ENCODE results near the gene SIRPB1.

The SIRPB1 gene

DNA sequence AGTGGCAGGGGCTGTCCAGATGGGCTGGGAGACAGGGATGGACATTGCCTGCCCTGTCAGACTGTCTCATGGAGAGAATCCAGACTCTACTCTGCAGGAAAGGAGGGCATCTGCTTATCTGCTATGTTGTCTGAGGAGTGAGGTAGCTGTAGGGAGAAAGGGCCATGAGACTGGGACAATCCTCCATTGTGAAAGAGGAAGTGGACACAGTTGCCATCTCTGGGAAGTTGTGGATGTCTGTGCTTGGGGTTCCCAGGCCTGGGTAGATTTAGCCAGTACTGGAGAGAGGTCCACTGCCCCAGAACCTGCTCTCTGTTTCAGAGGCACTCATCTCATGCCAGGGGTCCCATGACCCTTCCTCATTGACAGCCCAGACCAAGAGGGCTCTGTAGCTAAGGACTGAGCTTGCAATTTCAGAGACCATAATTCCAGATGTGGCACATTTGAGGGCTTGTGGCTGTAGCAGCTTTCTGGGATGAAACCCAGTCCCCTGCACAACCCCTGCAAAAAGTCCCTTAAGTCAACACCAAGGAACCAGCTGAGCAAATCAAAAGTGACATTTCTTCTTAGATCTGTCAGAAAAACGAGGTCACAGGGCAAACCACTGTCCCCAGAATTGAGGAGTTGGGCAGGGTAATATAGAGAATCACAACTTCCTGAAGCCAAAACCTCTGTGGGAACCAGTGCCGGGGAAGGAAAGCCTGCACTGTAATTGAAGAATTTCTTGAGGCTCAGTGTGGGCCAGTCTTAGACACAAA lies 41.9 kb upstream of the SIRPB1 start:
- DNase-seq (ENCODE audit: low read depth) = no peak
- H3K4me3 ChIP-seq (ENCODE audit: low read length) = no peak overlapping the region
- TF ChIP-seq, protein P1, sequence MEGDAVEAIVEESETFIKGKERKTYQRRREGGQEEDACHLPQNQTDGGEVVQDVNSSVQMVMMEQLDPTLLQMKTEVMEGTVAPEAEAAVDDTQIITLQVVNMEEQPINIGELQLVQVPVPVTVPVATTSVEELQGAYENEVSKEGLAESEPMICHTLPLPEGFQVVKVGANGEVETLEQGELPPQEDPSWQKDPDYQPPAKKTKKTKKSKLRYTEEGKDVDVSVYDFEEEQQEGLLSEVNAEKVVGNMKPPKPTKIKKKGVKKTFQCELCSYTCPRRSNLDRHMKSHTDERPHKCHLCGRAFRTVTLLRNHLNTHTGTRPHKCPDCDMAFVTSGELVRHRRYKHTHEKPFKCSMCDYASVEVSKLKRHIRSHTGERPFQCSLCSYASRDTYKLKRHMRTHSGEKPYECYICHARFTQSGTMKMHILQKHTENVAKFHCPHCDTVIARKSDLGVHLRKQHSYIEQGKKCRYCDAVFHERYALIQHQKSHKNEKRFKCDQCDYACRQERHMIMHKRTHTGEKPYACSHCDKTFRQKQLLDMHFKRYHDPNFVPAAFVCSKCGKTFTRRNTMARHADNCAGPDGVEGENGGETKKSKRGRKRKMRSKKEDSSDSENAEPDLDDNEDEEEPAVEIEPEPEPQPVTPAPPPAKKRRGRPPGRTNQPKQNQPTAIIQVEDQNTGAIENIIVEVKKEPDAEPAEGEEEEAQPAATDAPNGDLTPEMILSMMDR (IDR thresholded peaks at IDR 0.05; ENCODE audit: insufficient read depth, low read depth, low read length, missing control alignments) = no peak

DNA sequence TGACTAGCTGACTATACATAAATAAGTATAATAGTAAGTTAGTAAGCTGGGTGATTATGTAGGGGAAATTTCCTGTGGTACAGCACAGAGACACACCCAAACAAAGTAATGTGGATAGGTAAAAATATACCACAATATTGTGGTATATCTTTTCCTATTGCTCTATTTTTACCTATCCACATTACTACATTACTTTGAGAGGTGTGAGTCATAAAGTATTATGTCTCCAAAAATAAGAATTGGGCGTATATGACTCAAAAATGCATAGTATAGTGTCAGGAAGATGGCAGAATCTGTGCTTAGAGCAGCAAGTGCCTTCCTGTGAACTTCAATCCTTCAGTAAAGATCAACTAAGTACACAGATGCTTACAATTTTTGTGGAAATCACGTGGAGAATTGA lies 40.4 kb upstream of the SIRPB1 start:
- no peak for DNase-seq (ENCODE audit: low read depth)
- no peak overlapping the region for H3K4me3 ChIP-seq (ENCODE audit: low read length)
- TF ChIP-seq, protein P1 (IDR thresholded peaks at IDR 0.05; ENCODE audit: insufficient read depth, low read depth, low read length, missing control alignments) = no peak

DNA sequence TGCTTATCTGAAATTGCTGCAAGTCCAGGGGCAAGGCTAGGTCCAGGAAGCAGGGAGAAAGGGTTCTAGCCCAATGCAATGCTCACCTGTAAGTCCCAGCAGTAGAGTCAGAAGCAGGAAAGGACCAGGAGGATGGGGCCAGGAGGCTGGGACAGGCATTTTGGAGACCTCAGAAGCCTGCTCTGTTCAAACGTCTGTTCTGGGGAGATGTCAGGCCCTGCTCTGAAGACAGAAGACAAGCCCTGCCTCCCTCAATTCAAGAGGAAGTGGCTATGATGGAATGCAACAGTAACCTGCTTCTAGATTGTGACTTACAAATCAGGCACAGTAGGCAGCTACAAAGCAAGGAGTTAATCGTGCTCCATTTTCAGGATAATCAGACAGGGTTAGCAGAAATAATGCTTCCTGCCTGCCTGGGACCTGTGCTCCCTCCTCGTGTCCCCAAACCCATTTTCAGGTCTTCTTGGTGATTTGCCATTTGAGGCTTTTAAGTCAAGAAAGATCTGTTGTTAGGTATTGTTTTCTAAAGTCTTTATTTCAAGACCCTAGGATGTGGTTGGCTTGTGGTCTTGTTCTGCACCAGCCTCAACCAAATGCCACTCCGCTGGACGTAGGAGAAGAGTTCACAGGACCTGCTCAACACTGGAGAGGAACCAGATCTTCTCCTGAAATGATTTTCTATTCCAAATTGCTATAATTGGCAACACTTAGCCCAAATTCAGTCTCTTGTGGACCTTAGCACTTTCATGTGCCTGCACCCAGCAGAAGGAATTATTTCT lies 37.9 kb upstream of the SIRPB1 start, which contains the start of gene SIRPG:
TSS of gene SIRPG (minus strand) at position 224 of the 779 bp plus-strand sequence. CDS start at position 159, 65 bp downstream.
- H3K4me3 ChIP-seq (ENCODE audit: low read length) = no peak within 1 kb of the TSS
- no peak for DNase-seq (ENCODE audit: low read depth)
- TF ChIP-seq, protein P1 (IDR thresholded peaks at IDR 0.05; ENCODE audit: insufficient read depth, low read depth, low read length, missing control alignments) = no peak

DNA sequence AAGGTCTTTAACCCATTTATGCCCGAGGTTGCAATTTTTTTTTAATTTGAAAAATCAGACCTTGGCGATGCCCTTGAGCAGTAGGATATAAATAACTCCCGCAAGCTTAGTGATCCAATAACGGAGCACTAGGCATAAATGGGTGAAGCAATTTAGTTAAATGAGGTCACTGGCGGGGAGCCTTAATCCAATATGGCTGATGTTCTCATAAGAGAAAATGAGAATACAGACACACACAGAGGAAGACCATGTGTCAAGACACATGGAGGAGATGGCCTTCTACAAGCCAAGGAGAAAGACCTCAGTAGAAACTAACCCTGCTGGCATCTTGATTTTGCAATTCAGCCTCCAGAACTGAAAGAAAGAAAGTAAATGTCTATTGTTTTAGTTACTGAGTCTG lies 37.0 kb upstream of the SIRPB1 start:
- no peak overlapping the region for H3K4me3 ChIP-seq (ENCODE audit: low read length)
- no peak for DNase-seq (ENCODE audit: low read depth)
- TF ChIP-seq, protein P1 (IDR thresholded peaks at IDR 0.05; ENCODE audit: insufficient read depth, low read depth, low read length, missing control alignments) = no peak

DNA sequence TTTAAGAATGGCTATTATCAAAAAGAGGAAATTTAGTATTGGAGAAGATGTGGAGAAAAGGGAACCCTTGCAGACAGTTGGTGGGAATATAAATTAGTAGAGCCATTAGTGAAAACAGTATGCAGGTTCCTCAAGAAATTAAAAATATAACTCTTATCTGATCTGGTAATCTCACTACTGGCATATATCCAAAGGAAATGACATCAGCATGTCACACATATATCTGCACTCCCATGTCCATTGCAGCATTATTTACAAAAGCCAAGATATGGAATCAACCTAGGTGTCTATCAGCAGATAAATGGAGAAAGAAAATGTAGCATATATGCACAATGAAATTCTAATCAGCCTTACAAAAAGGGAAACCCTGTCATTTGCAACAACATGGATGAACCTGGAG lies 35.2 kb upstream of the SIRPB1 start:
- no peak for DNase-seq (ENCODE audit: low read depth)
- TF ChIP-seq, protein P1 (IDR thresholded peaks at IDR 0.05; ENCODE audit: insufficient read depth, low read depth, low read length, missing control alignments) = no peak
- no peak overlapping the region for H3K4me3 ChIP-seq (ENCODE audit: low read length)

GRCh38 chr20:1652960-1653359 lies 33.2 kb upstream of the SIRPB1 start:
- no peak overlapping the region for H3K4me3 ChIP-seq (ENCODE audit: low read length)

More at GRCh38 chr20:1652960-1653359, 33.2 kb upstream of the SIRPB1 start:
- TF ChIP-seq, protein P1 (IDR thresholded peaks at IDR 0.05; ENCODE audit: insufficient read depth, low read depth, low read length, missing control alignments) = no peak
- no peak for DNase-seq (ENCODE audit: low read depth)
